ENCODE measurements around the gene NDUFS3.

The NDUFS3 gene

GRCh38 chr11:47620836-47621378 lies 42.0 kb downstream of the NDUFS3 start:
- Histone ChIP-seq H3K4me3 (ENCODE audit: severe bottlenecking) (no peak overlapping the region), H3K4me1 (ENCODE audit: insufficient read depth, poor library complexity, severe bottlenecking) (no peaks in the 10 kb centered on the region), H3K9me3 (ENCODE audit: severe bottlenecking) (no peaks in the 10 kb centered on the region), H3K36me3 (ENCODE audit: low read depth) (peaks cover 81% of the 10 kb centered on the region), H3K27ac (ENCODE audit: poor library complexity, severe bottlenecking) (no peak overlapping the region), H3K27me3 (ENCODE audit: insufficient read depth, poor library complexity, severe bottlenecking) (no peaks in the 10 kb centered on the region)
- ATAC-seq (ENCODE audit: low read depth) (no peak), DNase-seq (ENCODE audit: low spot score) (no peak)
- no peak for TF ChIP-seq CTCF (IDR thresholded peaks at IDR 0.05; ENCODE audit: poor library complexity, severe bottlenecking)

- H3K27ac ChIP-seq (ENCODE audit: poor library complexity, severe bottlenecking), result no peak overlapping the region
- H3K4me3 ChIP-seq (ENCODE audit: severe bottlenecking), result no peak overlapping the region
- ATAC-seq (ENCODE audit: low read depth), result no peak
- no peaks in the 10 kb centered on the region for H3K4me1 ChIP-seq (ENCODE audit: insufficient read depth, poor library complexity, severe bottlenecking)
- H3K9me3 ChIP-seq (ENCODE audit: severe bottlenecking), result no peaks in the 10 kb centered on the region
- no peak for TF ChIP-seq CTCF (IDR thresholded peaks at IDR 0.05; ENCODE audit: poor library complexity, severe bottlenecking)
- peaks cover 88% of the 10 kb centered on the region for H3K36me3 ChIP-seq (ENCODE audit: low read depth)
- no peaks in the 10 kb centered on the region for H3K27me3 ChIP-seq (ENCODE audit: insufficient read depth, poor library complexity, severe bottlenecking)
- DNase-seq (ENCODE audit: low spot score), result no peak
These were observed 47.4 kb downstream of the NDUFS3 start for GRCh38 chr11:47626234-47626633.

- ATAC-seq (ENCODE audit: low read depth) (no peak), DNase-seq (ENCODE audit: low spot score) (no peak)
- Histone ChIP-seq H3K4me1 (ENCODE audit: insufficient read depth, poor library complexity, severe bottlenecking) (no peaks in the 10 kb centered on the region), H3K36me3 (ENCODE audit: low read depth) (peaks cover 88% of the 10 kb centered on the region), H3K9me3 (ENCODE audit: severe bottlenecking) (no peaks in the 10 kb centered on the region), H3K4me3 (ENCODE audit: severe bottlenecking) (no peak overlapping the region), H3K27ac (ENCODE audit: poor library complexity, severe bottlenecking) (no peak overlapping the region), H3K27me3 (ENCODE audit: insufficient read depth, poor library complexity, severe bottlenecking) (no peaks in the 10 kb centered on the region)
- TF ChIP-seq CTCF (IDR thresholded peaks at IDR 0.05; ENCODE audit: poor library complexity, severe bottlenecking), result no peak
These were observed 49.2 kb downstream of the NDUFS3 start for GRCh38 chr11:47628026-47628425.

GRCh38 chr11:47631473-47631872 lies 52.6 kb downstream of the NDUFS3 start:
- Histone ChIP-seq H3K4me3 (ENCODE audit: severe bottlenecking) (no peak overlapping the region), H3K27me3 (ENCODE audit: insufficient read depth, poor library complexity, severe bottlenecking) (no peaks in the 10 kb centered on the region), H3K36me3 (ENCODE audit: low read depth) (peaks cover 88% of the 10 kb centered on the region), H3K27ac (ENCODE audit: poor library complexity, severe bottlenecking) (no peak overlapping the region), H3K4me1 (ENCODE audit: insufficient read depth, poor library complexity, severe bottlenecking) (no peaks in the 10 kb centered on the region), H3K9me3 (ENCODE audit: severe bottlenecking) (no peaks in the 10 kb centered on the region)
- ATAC-seq (ENCODE audit: low read depth), result no peak
- no peak for TF ChIP-seq CTCF (IDR thresholded peaks at IDR 0.05; ENCODE audit: poor library complexity, severe bottlenecking)
- DNase-seq (ENCODE audit: low spot score), result no peak
